HepG2 (cell line): ENCODE data around the gene ZNF30. TPM values are rescaled to one million over a fixed set of nuclear protein-coding genes. Genes with fewer than 3 reads are reported as not detected.
A peak's percentile ranks its signal among the peaks of the same experiment; 100 is the strongest.

ENCODE experiments used
- ATAC-seq: fragments of 200-7000 bp; cut with Tn5 transposase; 3 replicates; pipeline ENCODE4 v1.9.1; 2020; ENCODE audit warnings: mild to moderate bottlenecking, moderate library complexity
- BruUV-seq: library from RNA; stranded (reverse); fragments of 400-500 nt; replicated peaks from 2 replicates; lab custom pipeline; 2021; lab: Mats Ljungman, UMichigan
- CTCF ChIA-PET: fragments of 300-600 bp; formaldehyde crosslinking; extraction: SDS; loops from one replicate; lab custom pipeline; 2021; ENCODE audit warnings: low total read pairs, inconsistent platforms, low intra/inter-chr PET ratio; lab: Yijun Ruan, JAX
- POLR2A ChIA-PET: fragments of 350-600 bp; sonication (Branson Sonifier 250); formaldehyde crosslinking; loops from one replicate; lab custom pipeline; 2020; ENCODE audit warnings: antibody characterized with exemption, inconsistent platforms; lab: Yijun Ruan, JAX
- DNase-seq: peaks from one replicate; pipeline ENCODE4 v3.0.0-alpha.2; 2015; ENCODE audit warnings: low spot score
- FAIRE-seq: peaks from 3 replicates; lab custom pipeline; 2011; peaks lifted over from hg19 to GRCh38; lab: Jason Lieb, UNC
- H2AFZ ChIP-seq: one replicate; pipeline ENCODE4 v1.6.1; 2011; ENCODE audit warnings: low read length, inconsistent platforms
- H3K27ac ChIP-seq: fragments of 300-600 bp; 3 replicates; pipeline ENCODE4 v1.8.0; 2011; ENCODE audit warnings: mixed run types, mild to moderate bottlenecking, mixed read lengths, low read length, inconsistent platforms; ENCODE audit not compliant: insufficient read depth; ENCODE audit errors: extremely low read length
- H3K27me3 ChIP-seq, 2 experiments: fragments of 200-600 bp in 1 of 2; 2 replicates in 1 of 2; 3 replicates in 1 of 2; pipeline versions ENCODE4 v1.6.0 to v1.8.0; 2011; ENCODE audit warnings: low read length in 2 of 2, mild to moderate bottlenecking in 2 of 2, moderate library complexity in 2 of 2, inconsistent platforms in 1 of 2; ENCODE audit not compliant: insufficient read depth in 2 of 2, control insufficient read depth in 1 of 2
- H3K36me3 ChIP-seq, 2 experiments: fragments of 200-600 bp in 1 of 2; replicated peaks in 1 of 2; 2 replicates in 1 of 2; 3 replicates in 1 of 2; pipeline versions ENCODE4 v1.5.1 to v1.8.0; 2011; ENCODE audit warnings: low read length in 2 of 2, inconsistent platforms in 1 of 2; ENCODE audit not compliant: insufficient read depth in 2 of 2, control insufficient read depth in 1 of 2
- H3K4me1 ChIP-seq: 2 replicates; pipeline ENCODE4 v1.5.1; 2012; ENCODE audit warnings: low read length, inconsistent platforms; ENCODE audit not compliant: insufficient read depth
- H3K4me2 ChIP-seq: 2 replicates; pipeline ENCODE4 v1.6.0; 2011; ENCODE audit warnings: low read depth, low read length, inconsistent platforms
- H3K4me3 ChIP-seq, 3 experiments: fragments of 200-600 bp in 1 of 3; sonication (generic), shearing (Covaris generic) in 1 of 3; replicated peaks in 1 of 3; 2 replicates each; pipeline ENCODE4 v1.5.1; 2011 to 2016; ENCODE audit warnings: low read length in 3 of 3, inconsistent platforms in 2 of 3, low read depth in 2 of 3, mild to moderate bottlenecking in 2 of 3, control low read depth in 1 of 3, mixed read lengths in 1 of 3; ENCODE audit not compliant: insufficient read depth in 1 of 3
- H3K79me2 ChIP-seq: one replicate; pipeline ENCODE4 v1.6.1; 2011; ENCODE audit warnings: low read length, inconsistent platforms; ENCODE audit not compliant: insufficient read depth
- H3K9ac ChIP-seq: 2 replicates; pipeline ENCODE4 v1.6.0; 2011; ENCODE audit warnings: mild to moderate bottlenecking, low read depth, low read length, inconsistent platforms; ENCODE audit not compliant: insufficient read depth
- H3K9me3 ChIP-seq: 2 replicates; pipeline ENCODE4 v1.5.1; 2012; ENCODE audit warnings: mild to moderate bottlenecking, low read length
- H4K20me1 ChIP-seq: 2 replicates; pipeline ENCODE4 v1.6.0; 2011; ENCODE audit warnings: inconsistent platforms, mild to moderate bottlenecking, low read length, moderate library complexity; ENCODE audit not compliant: insufficient read depth
- AFF4 ChIP-seq: sonication (generic); formaldehyde crosslinking; IDR thresholded peaks from 2 replicates; pipeline ENCODE4 v1.4.0; 2020; ENCODE audit warnings: missing genetic modification reagents
- FOXM1 ChIP-seq: sonication (generic); formaldehyde crosslinking; IDR thresholded peaks from 2 replicates; pipeline ENCODE4 v1.5.0; 2020; ENCODE audit warnings: missing genetic modification reagents
- NRL ChIP-seq: sonication (generic); formaldehyde crosslinking; IDR thresholded peaks from 2 replicates; pipeline ENCODE4 v1.5.0; 2020; ENCODE audit warnings: missing genetic modification reagents, mild to moderate bottlenecking, moderate library complexity, borderline replicate concordance
- PHF8 ChIP-seq: sonication (generic); formaldehyde crosslinking; IDR thresholded peaks from 2 replicates; pipeline ENCODE4 v1.5.0; 2020; ENCODE audit warnings: missing genetic modification reagents
- RAD21 ChIP-seq: fragments of 450-650 bp; formaldehyde crosslinking; IDR thresholded peaks from 2 replicates; pipeline ENCODE4 v1.5.0; 2020; ENCODE audit warnings: mild to moderate bottlenecking
- SAP130 ChIP-seq: IDR thresholded peaks from 2 replicates; pipeline ENCODE4 v1.6.1; 2016; ENCODE audit warnings: low read depth
- SNAPC5 ChIP-seq: sonication (generic); formaldehyde crosslinking; IDR thresholded peaks from 2 replicates; pipeline ENCODE4 v1.8.1; 2023; ENCODE audit warnings: mild to moderate bottlenecking, missing genetic modification reagents, borderline replicate concordance
- SYNCRIP ChIP-seq: fragments of 200-400 bp; formaldehyde crosslinking; IDR thresholded peaks from 2 replicates; pipeline ENCODE4 v1.6.1; 2018; ENCODE audit warnings: mild to moderate bottlenecking, low read depth, low read length; ENCODE audit not compliant: insufficient read depth
- TAF1 ChIP-seq: sonication (generic); formaldehyde crosslinking; IDR thresholded peaks from 2 replicates; pipeline ENCODE4 v1.4.0; 2020; ENCODE audit warnings: missing genetic modification reagents
- ZNF609 ChIP-seq: sonication (generic); formaldehyde crosslinking; IDR thresholded peaks from 2 replicates; pipeline ENCODE4 v1.4.0; 2020; ENCODE audit warnings: mild to moderate bottlenecking, missing genetic modification reagents, borderline replicate concordance
- WGBS: methylation state at CpG from one replicate; pipeline ENCODE4 v1.1.6; 2017; ENCODE audit warnings: low lambda C conversion rate; 5-methylcytosine and 5-hydroxymethylcytosine counted together
- in situ Hi-C: cut with HindIII; loops from 2 replicates; pipeline ENCODE4 v1.10.0; 2017; ENCODE audit warnings: low pct_unique_long_range_greater_than_20kb; ENCODE audit not compliant: extremely low pct_ligation_motif_present
- intact Hi-C: fragments of 100-400 bp; cut with micrococcal nuclease; formaldehyde crosslinking; loops from one replicate; pipeline ENCODE4 v1.10.0; 2022; ENCODE audit not compliant: unreplicated experiment
- polyA plus RNA-seq, 8 experiments: library from polyadenylated mRNA; depleted of rRNA in 3 of 8; stranded (reverse) in 7 of 8; unstranded in 1 of 8; fragments of >200 nt; fragmentation: Illumina TruSeq in 4 of 8; extraction: Trizol in 4 of 8; gene quantifications; 2 replicates each; pipeline versions ENCODE4 v1.2.1 to v1.2.3, GENCODE V29; 2011 to 2016; ENCODE audit warnings: low read depth in 4 of 8, missing spikeins in 1 of 8, mixed read lengths in 1 of 8; ENCODE audit not compliant: insufficient read depth in 1 of 8
- total RNA-seq, 5 experiments: library from RNA; depleted of rRNA; stranded (reverse); fragments of >200 nt; fragmentation: Illumina TruSeq; extraction: Trizol; gene quantifications; 2 replicates each; pipeline ENCODE4 v1.2.3, GENCODE V29; 2016; ENCODE audit warnings: low read depth in 1 of 5

The ZNF30 gene
- total and polyA plus RNA-seq, 2 of the 13 experiments (the other 11 are each of a cell fraction or from before 2014, with no cell fraction given): 2.3 to 4.4 TPM

- TF ChIP-seq FOXM1 (CRISPR knock-in tag) (no peak), RAD21 (CRISPR knock-in tag) (no peak), AFF4 (CRISPR knock-in tag) (no peak), PHF8 (CRISPR knock-in tag) (no peak)
These were observed 33.6 kb downstream of the ZNF30 start (continued) for GRCh38 chr19:34960103-34960805.

GRCh38 chr19:34960940-34961679 lies 34.4 kb downstream of the ZNF30 start:
- ATAC-seq: no peak
- Histone ChIP-seq H3K27ac (no peak overlapping the region), H3K4me1 (peaks cover 40% of the 10 kb centered on the region), H3K4me2 (peak overlapping the region; percentile 87), H3K4me3 (peak overlapping the region; percentile 17 to 96 (median 87); a peak in 3 of 6 replicates), H3K27me3 (peaks cover 0 to 3% of the 10 kb centered on the region in 2 experiments; a peak in 1 of 5 replicates), H3K79me2 (peaks cover 33% of the 10 kb centered on the region), H2AFZ (no peak overlapping the region), H3K36me3 (peaks cover 28 to 46% of the 10 kb centered on the region in 2 experiments), H3K9ac (peak overlapping the region; percentile 25; the same call in 1 of the 2 replicates), H4K20me1 (peaks cover 23% of the 10 kb centered on the region; the same call in 1 of the 2 replicates), H3K9me3 (0 out of 2 replicates have a peak, but pooled peaks cover 6% of the 10 kb centered on the region)
- BruUV-seq: no TSS peak
- WGBS: 81% methylated on average over 9 of the region's 12 CpGs
- CTCF ChIA-PET: no interaction called here
- intact Hi-C loops (no loop called here), in situ Hi-C loops (no loop called here)
- no peak for DNase-seq
- POLR2A ChIA-PET: no interaction called here
- FAIRE-seq: no peak
- TF ChIP-seq NRL (CRISPR knock-in tag) (0 out of 2 replicates have a peak, but pooled peaks have one; percentile 20), SAP130 (CRISPR knock-in tag) (0 out of 2 replicates have a peak, but pooled peaks have one; percentile 20), SYNCRIP (no peak), SNAPC5 (CRISPR knock-in tag) (no peak), ZNF609 (CRISPR knock-in tag) (no peak), TAF1 (CRISPR knock-in tag) (no peak)
